GM10248 (cell line): ENCODE measurements around the gene RPA1.
"Not testable (repeated sequence)": the region's sequence is repeated elsewhere in the genome, so short reads cannot be mapped to it uniquely, and the experiment has no call there.

Experiments used
- CTCF ChIA-PET: fragments of 300-600 bp; sonication (Branson Sonifier 250); formaldehyde crosslinking; extraction: SDS; loops from one replicate; lab custom pipeline; 2021; ENCODE audit warnings: antibody characterized with exemption; lab: Yijun Ruan, JAX
- POLR2A ChIA-PET: fragments of 350-650 bp; sonication (Branson Sonifier 250); formaldehyde crosslinking; extraction: SDS; loops from one replicate; lab custom pipeline; 2020; ENCODE audit warnings: antibody characterized with exemption; lab: Yijun Ruan, JAX
- DNase-seq: peaks from one replicate; pipeline ENCODE4 v3.0.0; 2012; ENCODE audit errors: extremely low spot score
- TF ChIP-seq, protein P1 (sequence below): IDR thresholded peaks from 2 replicates; pipeline ENCODE4 v1.5.1; 2012; ENCODE audit warnings: mild to moderate bottlenecking, low read depth; ENCODE audit errors: extremely low read depth, missing control alignments, control extremely low read depth

The RPA1 gene

DNA sequence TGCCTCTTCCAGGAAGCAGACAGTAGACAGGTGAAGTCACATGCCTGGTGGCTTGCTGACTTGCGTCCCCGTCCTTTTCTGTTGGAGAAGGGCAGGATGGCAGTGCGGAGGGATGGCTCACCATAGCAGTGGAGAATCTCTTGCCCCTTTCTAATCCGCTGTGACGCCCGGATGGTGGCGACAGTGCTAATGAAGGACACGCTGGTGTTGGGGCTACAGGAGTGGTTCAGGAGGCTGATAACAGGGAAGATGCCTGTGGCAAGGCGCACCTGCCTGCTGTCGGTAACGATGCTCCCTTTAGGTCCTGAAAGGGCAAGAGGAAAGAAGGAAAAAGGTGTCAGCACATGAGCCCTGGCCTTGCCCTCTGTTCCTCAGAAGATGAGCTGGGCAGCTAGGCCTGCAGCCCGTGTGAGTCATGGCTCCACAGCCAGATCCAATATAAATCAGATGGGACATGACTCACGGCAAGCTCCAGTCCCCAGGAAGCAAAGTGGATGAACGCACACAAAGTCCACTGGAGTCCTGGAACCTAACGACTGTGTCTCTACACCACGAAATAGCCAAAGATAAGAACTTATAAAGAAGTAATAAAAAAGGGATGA lies 42.4 kb upstream of the RPA1 start:
- TF ChIP-seq, protein P1, sequence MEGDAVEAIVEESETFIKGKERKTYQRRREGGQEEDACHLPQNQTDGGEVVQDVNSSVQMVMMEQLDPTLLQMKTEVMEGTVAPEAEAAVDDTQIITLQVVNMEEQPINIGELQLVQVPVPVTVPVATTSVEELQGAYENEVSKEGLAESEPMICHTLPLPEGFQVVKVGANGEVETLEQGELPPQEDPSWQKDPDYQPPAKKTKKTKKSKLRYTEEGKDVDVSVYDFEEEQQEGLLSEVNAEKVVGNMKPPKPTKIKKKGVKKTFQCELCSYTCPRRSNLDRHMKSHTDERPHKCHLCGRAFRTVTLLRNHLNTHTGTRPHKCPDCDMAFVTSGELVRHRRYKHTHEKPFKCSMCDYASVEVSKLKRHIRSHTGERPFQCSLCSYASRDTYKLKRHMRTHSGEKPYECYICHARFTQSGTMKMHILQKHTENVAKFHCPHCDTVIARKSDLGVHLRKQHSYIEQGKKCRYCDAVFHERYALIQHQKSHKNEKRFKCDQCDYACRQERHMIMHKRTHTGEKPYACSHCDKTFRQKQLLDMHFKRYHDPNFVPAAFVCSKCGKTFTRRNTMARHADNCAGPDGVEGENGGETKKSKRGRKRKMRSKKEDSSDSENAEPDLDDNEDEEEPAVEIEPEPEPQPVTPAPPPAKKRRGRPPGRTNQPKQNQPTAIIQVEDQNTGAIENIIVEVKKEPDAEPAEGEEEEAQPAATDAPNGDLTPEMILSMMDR = no peak
- ChIA-PET POLR2A (no interaction called here), CTCF (interaction anchor here (1.4 kb wide), 1 partner anchor 56 kb away, joined by 4 read pairs; no protein-coding TSS in a partner anchor)
- DNase-seq = no peak

- CTCF ChIA-PET = interaction anchor here (0.7 to 1.3 kb wide), 4 partner anchors 8 to 21 kb away, joined by 3 to 5 read pairs (median 4); no protein-coding TSS in a partner anchor
Observed at GRCh38 chr17:1789936-1790335, 39.9 kb upstream of the RPA1 start.

DNA sequence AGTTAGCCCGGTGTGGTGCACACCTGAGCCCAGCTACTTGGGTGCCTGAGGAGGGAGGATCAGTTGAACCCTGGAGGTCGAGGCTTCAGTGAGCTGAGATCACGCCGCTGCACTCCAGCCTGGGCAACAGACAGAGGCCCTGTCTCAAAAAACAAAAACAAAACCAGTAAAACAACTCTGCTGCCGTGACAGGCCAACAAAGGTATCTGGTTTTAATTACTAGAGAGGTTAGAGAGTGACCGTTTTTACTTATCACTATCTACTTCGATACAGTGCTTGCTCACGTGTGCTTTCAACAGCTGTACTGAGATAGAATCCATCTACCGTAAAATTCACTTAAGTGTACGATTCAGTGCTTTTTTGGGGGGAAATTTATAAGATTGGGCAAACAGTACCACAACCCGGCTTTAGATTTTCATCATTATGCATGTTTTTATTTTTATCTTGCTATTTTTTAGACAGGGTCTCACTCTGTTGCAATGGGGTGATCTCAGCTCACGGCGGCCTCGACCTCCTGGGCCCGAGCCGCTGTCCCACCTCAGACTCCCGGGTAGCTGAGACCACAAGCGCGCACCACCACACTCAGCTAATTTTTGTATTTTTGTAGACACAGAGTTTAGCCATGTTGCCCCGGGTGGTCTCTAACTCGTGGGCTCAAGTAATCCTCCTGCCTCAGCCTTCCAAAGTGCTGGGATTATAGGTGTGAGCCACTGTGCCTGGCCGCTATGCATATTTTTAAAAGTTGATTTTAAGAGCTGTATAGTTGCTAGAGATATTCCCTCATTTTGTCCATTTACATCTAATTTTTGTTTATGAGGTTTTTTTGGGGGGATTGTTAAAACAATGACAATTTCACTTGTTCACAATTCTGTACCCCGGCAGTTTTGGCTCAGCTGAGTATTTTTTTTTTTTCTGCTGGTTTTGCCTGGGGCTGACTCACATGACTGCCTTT lies 37.0 kb upstream of the RPA1 start:
- DNase-seq = no peak
- TF ChIP-seq, protein P1 = no peak
- POLR2A ChIA-PET = interaction anchor here (0.6 kb wide), 1 partner anchor 47 kb away, joined by 4 read pairs; no protein-coding TSS in a partner anchor
- CTCF ChIA-PET = interaction anchor here (0.9 to 3.9 kb wide), 5 partner anchors 9 to 72 kb away, joined by 3 to 11 read pairs (median 4); no protein-coding TSS in a partner anchor

More at GRCh38 chr17:1789936-1790335, 39.9 kb upstream of the RPA1 start:
- POLR2A ChIA-PET = no interaction called here
- DNase-seq = no peak
- TF ChIP-seq, protein P1 = no peak

GRCh38 chr17:1793447-1793806 lies 36.4 kb upstream of the RPA1 start:
- CTCF ChIA-PET = interaction anchor here (0.9 to 3.9 kb wide), 6 partner anchors 10 to 72 kb away, joined by 3 to 11 read pairs (median 4); no protein-coding TSS in a partner anchor
- TF ChIP-seq, protein P1 = no peak
- DNase-seq = no peak
- POLR2A ChIA-PET = no interaction called here

DNA sequence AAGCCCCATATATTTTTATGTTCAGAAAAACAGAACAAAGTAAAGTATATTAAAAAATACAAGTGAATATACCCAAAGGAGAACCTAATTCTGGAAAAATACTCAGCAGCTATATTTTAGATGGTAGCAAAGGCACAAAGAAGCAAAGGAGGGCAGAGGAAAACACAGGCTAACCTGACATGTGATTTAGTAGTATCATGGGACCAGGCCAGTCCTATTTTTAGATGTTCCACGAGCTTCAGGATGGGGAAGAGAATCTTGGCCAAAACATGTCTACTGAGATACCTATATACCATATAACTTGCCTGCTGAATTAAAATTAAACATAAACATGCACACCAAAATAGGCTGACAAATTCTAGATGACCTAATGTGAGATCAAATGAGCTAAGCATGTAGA lies 33.0 kb upstream of the RPA1 start:
- POLR2A ChIA-PET = interaction anchor here (0.5 kb wide), 1 partner anchor 26 kb away, joined by 5 read pairs; no protein-coding TSS in a partner anchor
- TF ChIP-seq, protein P1 = no peak
- no peak for DNase-seq
- CTCF ChIA-PET = interaction anchor here (1.2 to 1.7 kb wide), 6 partner anchors 14 to 128 kb away, joined by 3 to 7 read pairs (median 4); no protein-coding TSS in a partner anchor

- POLR2A ChIA-PET = interaction anchor here (0.5 kb wide), 1 partner anchor 27 kb away, joined by 5 read pairs; no protein-coding TSS in a partner anchor
- TF ChIP-seq, protein P1 = no peak
- DNase-seq = no peak
- CTCF ChIA-PET = interaction anchor here (1.2 to 1.7 kb wide), 6 partner anchors 14 to 128 kb away, joined by 3 to 7 read pairs (median 4); no protein-coding TSS in a partner anchor
Observed at GRCh38 chr17:1797323-1797722, 32.5 kb upstream of the RPA1 start.

DNA sequence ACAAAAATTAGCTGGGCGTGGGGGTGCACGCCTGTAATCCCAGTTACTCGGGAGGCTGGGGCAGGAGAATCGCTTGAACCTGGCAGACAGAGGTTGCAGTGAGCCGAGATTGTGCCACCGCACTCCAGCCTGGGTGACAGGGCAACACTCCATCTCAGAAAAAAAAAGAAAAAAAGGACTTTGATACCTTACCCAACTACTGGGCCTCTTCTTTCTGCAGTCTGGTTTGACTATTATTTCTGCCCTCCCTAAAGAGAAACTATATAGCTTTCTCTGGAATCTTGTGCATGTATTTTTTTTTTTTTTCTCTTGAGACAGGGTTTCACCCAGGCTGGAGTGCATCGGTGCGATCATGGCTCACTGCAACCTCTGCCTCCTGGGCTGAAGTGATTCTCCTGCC lies 32.0 kb upstream of the RPA1 start:
- DNase-seq, POLR2A ChIA-PET: not testable (repeated sequence)
- CTCF ChIA-PET = interaction anchor here (1.2 to 1.7 kb wide), 5 partner anchors 15 to 129 kb away, joined by 3 to 7 read pairs (median 5); no protein-coding TSS in a partner anchor
